Right lobe of liver (tissue), 4 donors: Measurements from ENCODE around the gene LRCH3.
"Not testable (repeated sequence)": the region's sequence is repeated elsewhere in the genome, so short reads cannot be mapped to it uniquely, and the experiment has no call there.

ENCODE experiments used
- POLR2A ChIP-seq: fragments of 450-650 bp; IDR thresholded peaks from one replicate; pipeline ENCODE4 v1.6.1; 2017; ENCODE audit warnings: antibody characterized with exemption, mild to moderate bottlenecking
- TF ChIP-seq, protein P1 (sequence below), 4 donors: fragments of 200-600 bp in 3 of 4; fragments of 450-650 bp in 1 of 4; IDR thresholded peaks; one replicate each; pipeline versions ENCODE4 v1.5.1 to v1.8.0; 2016 to 2022; ENCODE audit warnings: antibody characterized with exemption in 4 of 4, mild to moderate bottlenecking in 2 of 4
- donor health status: DM: no; HTN: no; CAD: no.
- donor health status: DM: no; HTN: no; CAD: no.
- donor health status: DM: no; HTN: yes; CAD: no.

DNA sequence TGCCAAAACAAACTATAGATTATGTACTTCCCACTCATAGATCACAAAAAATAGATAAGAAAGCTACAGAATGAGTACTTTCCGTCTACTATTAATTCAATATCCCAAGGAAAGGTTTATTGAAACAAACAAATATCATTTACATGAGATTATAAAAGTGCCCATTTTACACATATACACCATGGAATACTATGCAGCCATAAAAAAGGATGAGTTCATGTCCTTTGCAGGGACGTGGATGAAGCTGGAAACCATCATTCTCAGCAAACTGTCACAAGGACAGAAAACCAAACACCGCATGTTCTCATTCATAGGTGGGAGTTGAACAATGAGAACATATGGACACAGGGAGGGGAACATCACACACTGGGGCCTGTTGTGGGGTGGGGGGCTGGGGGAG is 136.5 kb downstream of the LRCH3 start:
- TF ChIP-seq, protein P1, sequence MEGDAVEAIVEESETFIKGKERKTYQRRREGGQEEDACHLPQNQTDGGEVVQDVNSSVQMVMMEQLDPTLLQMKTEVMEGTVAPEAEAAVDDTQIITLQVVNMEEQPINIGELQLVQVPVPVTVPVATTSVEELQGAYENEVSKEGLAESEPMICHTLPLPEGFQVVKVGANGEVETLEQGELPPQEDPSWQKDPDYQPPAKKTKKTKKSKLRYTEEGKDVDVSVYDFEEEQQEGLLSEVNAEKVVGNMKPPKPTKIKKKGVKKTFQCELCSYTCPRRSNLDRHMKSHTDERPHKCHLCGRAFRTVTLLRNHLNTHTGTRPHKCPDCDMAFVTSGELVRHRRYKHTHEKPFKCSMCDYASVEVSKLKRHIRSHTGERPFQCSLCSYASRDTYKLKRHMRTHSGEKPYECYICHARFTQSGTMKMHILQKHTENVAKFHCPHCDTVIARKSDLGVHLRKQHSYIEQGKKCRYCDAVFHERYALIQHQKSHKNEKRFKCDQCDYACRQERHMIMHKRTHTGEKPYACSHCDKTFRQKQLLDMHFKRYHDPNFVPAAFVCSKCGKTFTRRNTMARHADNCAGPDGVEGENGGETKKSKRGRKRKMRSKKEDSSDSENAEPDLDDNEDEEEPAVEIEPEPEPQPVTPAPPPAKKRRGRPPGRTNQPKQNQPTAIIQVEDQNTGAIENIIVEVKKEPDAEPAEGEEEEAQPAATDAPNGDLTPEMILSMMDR (IDR thresholded peaks at IDR 0.05): not testable (repeated sequence)
- TF ChIP-seq POLR2A: not testable (repeated sequence)
